Common myeloid progenitor, CD34-positive (primary cell): ENCODE measurements around the gene STT3B.

Experiments used
- CTCF ChIA-PET: fragments of 350-600 bp; sonication (Branson Sonifier 250); formaldehyde crosslinking; loops from one replicate; lab custom pipeline; 2021; ENCODE audit warnings: antibody characterized with exemption; lab: Charles Lee
- POLR2A ChIA-PET: fragments of 350-600 bp; sonication (Branson Sonifier 250); formaldehyde crosslinking; loops from one replicate; lab custom pipeline; 2021; ENCODE audit warnings: antibody characterized with exemption; lab: Charles Lee
- DNase-seq, 3 donors: peaks; one replicate each; pipeline versions ENCODE4 v3.0.0 to v3.0.0-alpha.2; 2013
- H3K27ac ChIP-seq, 2 experiments: 1 replicate in 1 of 2; 2 replicates in 1 of 2; pipeline ENCODE4 v1.7.0; 2013; ENCODE audit warnings: inconsistent platforms in 2 of 2, low read length in 2 of 2, mild to moderate bottlenecking in 2 of 2, low read depth in 1 of 2, moderate library complexity in 1 of 2; ENCODE audit not compliant: severe bottlenecking in 2 of 2, insufficient read depth in 1 of 2, poor library complexity in 1 of 2
- H3K27me3 ChIP-seq, 5 experiments: replicated peaks in 2 of 5; 1 replicate in 3 of 5; 2 replicates in 2 of 5; pipeline versions ENCODE4 v1.6.1 to v1.7.0; 2013; ENCODE audit warnings: low read length in 4 of 5, mild to moderate bottlenecking in 2 of 5, moderate library complexity in 2 of 5, inconsistent platforms in 1 of 5; ENCODE audit not compliant: insufficient read depth in 5 of 5, control insufficient read depth in 4 of 5
- H3K36me3 ChIP-seq, 4 experiments: 1 replicate in 2 of 4; 2 replicates in 2 of 4; pipeline versions ENCODE4 v1.6.1 to v1.7.0; 2013; ENCODE audit warnings: low read length in 3 of 4, control low read depth in 1 of 4, mild to moderate bottlenecking in 1 of 4; ENCODE audit not compliant: control insufficient read depth in 4 of 4, insufficient read depth in 4 of 4
- H3K4me1 ChIP-seq, 4 experiments: 1 replicate in 3 of 4; 2 replicates in 1 of 4; pipeline versions ENCODE4 v1.6.1 to v1.7.1; 2013; ENCODE audit warnings: low read length in 3 of 4, mild to moderate bottlenecking in 3 of 4, control low read depth in 1 of 4, inconsistent platforms in 1 of 4, moderate library complexity in 1 of 4; ENCODE audit not compliant: control insufficient read depth in 4 of 4, insufficient read depth in 4 of 4; ENCODE audit errors: control extremely low read depth in 1 of 4
- H3K4me3 ChIP-seq, 7 experiments: 1 replicate in 4 of 7; 2 replicates in 3 of 7; pipeline versions ENCODE4 v1.5.1 to v1.7.0; 2013; ENCODE audit warnings: mild to moderate bottlenecking in 7 of 7, low read length in 6 of 7, moderate library complexity in 6 of 7, inconsistent platforms in 2 of 7, low read depth in 2 of 7, control low read depth in 1 of 7; ENCODE audit not compliant: insufficient read depth in 4 of 7, control insufficient read depth in 1 of 7; ENCODE audit errors: extremely low read depth in 1 of 7
- H3K9me3 ChIP-seq, 5 experiments: 1 replicate in 4 of 5; 2 replicates in 1 of 5; pipeline versions ENCODE4 v1.6.1 to v1.7.1; 2013; ENCODE audit warnings: low read length in 4 of 5, mild to moderate bottlenecking in 2 of 5, inconsistent platforms in 1 of 5, low read depth in 1 of 5, moderate library complexity in 1 of 5; ENCODE audit not compliant: control insufficient read depth in 4 of 5, insufficient read depth in 2 of 5; ENCODE audit errors: control extremely low read depth in 1 of 5
- WGBS: methylation state at CpG from one replicate; pipeline ENCODE4 v1.1.5; 2013; ENCODE audit not compliant: insufficient coverage; 5-methylcytosine and 5-hydroxymethylcytosine counted together

Gene STT3B

DNA sequence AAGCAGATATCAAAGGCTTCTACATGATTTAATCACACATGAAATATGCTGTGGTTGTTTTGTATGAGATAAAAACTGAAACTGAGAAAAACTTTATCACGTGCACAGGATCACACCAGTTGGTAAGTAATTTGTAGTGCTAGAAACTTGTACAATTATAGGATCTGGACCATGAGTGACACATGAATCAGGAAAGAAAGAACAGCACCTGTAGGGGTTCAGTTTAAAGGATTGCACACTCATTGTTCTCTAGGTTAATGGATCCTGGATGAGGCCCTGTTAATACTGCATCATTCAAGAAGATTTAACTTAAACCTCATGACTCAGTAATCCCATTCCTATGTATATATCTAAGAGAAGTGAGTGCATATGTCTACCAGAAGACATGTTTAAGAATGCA lies 87.9 kb downstream of the STT3B start:
- peaks cover 0 to 12% (median 4%) of the 10 kb centered on the region in 4 experiments for H3K4me1 ChIP-seq
- no peak overlapping the region for H3K4me3 ChIP-seq
- H3K27me3 ChIP-seq, result no peaks in the 10 kb centered on the region
- peaks cover 8 to 61% (median 34%) of the 10 kb centered on the region in 4 experiments for H3K36me3 ChIP-seq
- 89% methylated on average over 1 of the region's 1 CpG for WGBS
- ChIA-PET POLR2A (no interaction called here), CTCF (no interaction called here)
- no peak for DNase-seq
- no peak overlapping the region for H3K27ac ChIP-seq
- H3K9me3 ChIP-seq, result no peaks in the 10 kb centered on the region

DNA sequence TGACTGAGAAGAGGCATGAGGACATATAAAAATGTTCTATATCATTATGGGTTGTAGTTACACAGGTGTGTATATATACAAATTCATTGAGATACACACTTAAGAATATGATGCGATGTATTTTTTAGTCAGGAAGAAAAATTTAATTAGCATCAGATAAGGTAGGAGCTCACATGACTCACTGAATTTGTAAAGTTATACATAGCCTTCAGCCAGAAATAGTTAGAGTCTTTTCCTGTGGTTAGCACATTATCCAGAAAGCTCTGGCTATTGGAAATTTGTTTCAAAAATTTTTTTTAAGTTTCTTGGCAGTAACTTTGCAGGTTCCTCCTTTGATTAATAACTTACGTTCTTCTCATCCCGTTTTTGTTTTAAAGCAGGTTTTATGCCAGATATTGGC lies 88.6 kb downstream of the STT3B start:
- Histone ChIP-seq H3K4me3 (no peak overlapping the region), H3K27me3 (no peaks in the 10 kb centered on the region), H3K4me1 (peaks cover 0 to 12% (median 4%) of the 10 kb centered on the region in 4 experiments), H3K9me3 (no peaks in the 10 kb centered on the region), H3K27ac (peak overlapping the region in 1 of 2 experiments; percentile 12), H3K36me3 (peaks cover 8 to 62% (median 36%) of the 10 kb centered on the region in 4 experiments)
- ChIA-PET CTCF (interaction anchor here (1.0 kb wide), 1 partner anchor 12 kb away, joined by 5 read pairs; no protein-coding TSS in a partner anchor), POLR2A (no interaction called here)
- DNase-seq, result peak in 2 of 3 donors; percentile 27 to 39
- no CpG with 5 or more reads among the region's 3 CpGs for WGBS

DNA sequence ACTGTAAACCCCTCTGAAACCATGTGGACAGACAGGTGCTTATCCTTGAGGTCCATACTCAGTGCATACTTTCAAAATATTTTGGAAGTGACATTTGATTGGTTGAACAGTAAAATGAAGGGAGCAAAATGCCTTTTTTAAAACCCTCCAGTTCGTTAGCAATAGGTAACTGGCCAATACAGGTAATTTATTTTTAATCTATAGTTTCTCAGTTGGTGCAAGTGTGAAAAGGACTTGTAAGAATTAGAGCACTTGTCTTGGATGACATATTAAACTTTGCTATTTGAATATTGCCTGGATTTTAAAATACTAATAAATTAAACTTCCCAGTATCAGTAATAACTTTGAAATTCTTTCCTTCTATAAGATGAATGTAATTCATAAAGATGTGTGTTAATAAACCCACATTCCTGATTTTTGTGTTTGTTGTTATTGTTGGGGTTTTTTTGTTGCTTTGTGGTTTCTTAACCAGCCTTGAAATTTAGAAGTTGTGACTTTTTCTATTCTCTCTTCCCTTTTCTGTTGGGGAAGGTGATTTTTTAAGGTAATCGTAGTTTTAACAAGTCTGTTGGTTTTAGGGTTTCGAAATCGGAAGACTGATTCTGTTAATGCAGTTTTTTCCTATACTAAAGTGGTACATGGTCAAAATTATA lies 90.0 kb downstream of the STT3B start:
- WGBS, result no CpG with 5 or more reads among the region's 4 CpGs
- POLR2A ChIA-PET, result no interaction called here
- no peak for DNase-seq

DNA sequence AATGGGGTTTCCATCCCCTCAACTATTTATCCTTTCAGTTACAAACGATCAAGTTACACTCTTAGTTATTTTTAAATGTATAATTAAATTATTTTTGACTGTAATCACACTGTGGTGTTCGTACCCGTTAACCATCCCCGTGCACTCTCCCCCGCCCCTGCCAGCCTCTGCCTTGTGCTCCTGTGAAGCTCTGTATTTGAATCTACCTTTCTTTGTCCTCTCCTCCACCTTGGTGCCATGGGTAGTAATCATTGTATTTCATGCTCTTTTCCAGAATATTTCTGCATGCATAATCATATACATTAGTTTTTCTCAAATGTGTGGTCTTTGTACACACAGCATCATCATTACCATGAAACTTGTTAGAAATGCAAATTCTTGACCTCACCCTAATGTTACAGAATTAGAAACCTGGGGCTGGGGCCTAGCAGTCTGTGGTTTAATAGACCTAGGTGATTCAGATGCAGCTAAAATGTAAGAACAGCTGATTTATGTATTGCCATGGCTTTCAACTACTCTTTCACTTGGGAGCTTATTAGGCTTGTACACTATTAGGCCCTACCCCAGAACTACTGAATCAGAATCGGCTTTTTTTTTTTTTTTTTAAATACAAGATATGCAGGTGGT lies 91.5 kb downstream of the STT3B start:
- no peaks in the 10 kb centered on the region for H3K9me3 ChIP-seq
- ChIA-PET CTCF (interaction anchor here (1.1 to 1.5 kb wide), 4 partner anchors 9 to 45 kb away, joined by 3 to 4 read pairs (median 4); no protein-coding TSS in a partner anchor), POLR2A (no interaction called here)
- no peak overlapping the region for H3K4me3 ChIP-seq
- no peaks in the 10 kb centered on the region for H3K27me3 ChIP-seq
- WGBS, result 75% methylated on average over 4 of the region's 6 CpGs
- peaks cover 6 to 57% (median 35%) of the 10 kb centered on the region in 4 experiments for H3K36me3 ChIP-seq
- no peak overlapping the region for H3K27ac ChIP-seq
- DNase-seq, result no peak
- H3K4me1 ChIP-seq, result peaks cover 6 to 20% (median 11%) of the 10 kb centered on the region in 4 experiments

More for the DNA sequence above, 90.0 kb downstream of the STT3B start:
- CTCF ChIA-PET, result no interaction called here
- H3K4me1 ChIP-seq, result peaks cover 0 to 12% (median 4%) of the 10 kb centered on the region in 4 experiments
- no peaks in the 10 kb centered on the region for H3K27me3 ChIP-seq
- H3K4me3 ChIP-seq, result no peak overlapping the region
- no peaks in the 10 kb centered on the region for H3K9me3 ChIP-seq
- no peak overlapping the region for H3K27ac ChIP-seq
- H3K36me3 ChIP-seq, result peaks cover 6 to 69% (median 41%) of the 10 kb centered on the region in 4 experiments

DNA sequence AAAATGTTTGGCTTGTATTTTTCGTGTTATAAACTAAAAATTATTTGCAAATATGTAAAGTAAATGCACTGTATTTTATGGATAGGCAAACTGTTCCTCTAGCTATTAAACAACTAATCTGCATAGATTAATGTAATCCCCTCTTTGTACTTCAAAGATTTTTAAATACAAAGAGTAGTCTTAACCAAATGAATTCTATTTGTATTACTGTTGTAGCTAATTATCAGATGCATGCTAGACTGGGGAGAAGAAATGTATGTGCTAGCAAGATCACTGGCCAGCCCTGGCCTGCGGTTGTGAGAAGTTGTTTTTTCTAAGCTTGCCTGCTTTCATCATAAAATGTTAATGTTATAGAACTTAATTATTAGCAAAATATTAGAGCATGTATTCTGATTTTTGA lies 92.6 kb downstream of the STT3B start:
- H3K27me3 ChIP-seq, result no peaks in the 10 kb centered on the region
- no peak overlapping the region for H3K27ac ChIP-seq
- H3K4me3 ChIP-seq, result no peak overlapping the region
- ChIA-PET POLR2A (interaction anchor here (1.0 kb wide), 1 partner anchor 18 kb away, joined by 3 read pairs; no protein-coding TSS in a partner anchor), CTCF (interaction anchor here (0.8 to 1.5 kb wide), 7 partner anchors 8 to 74 kb away, joined by 3 to 4 read pairs (median 3); no protein-coding TSS in a partner anchor)
- H3K36me3 ChIP-seq, result peaks cover 10 to 57% (median 41%) of the 10 kb centered on the region in 4 experiments
- WGBS, result no CpG with 5 or more reads among the region's 2 CpGs
- DNase-seq, result no peak
- H3K4me1 ChIP-seq, result peaks cover 6 to 24% (median 14%) of the 10 kb centered on the region in 4 experiments
- H3K9me3 ChIP-seq, result no peaks in the 10 kb centered on the region

DNA sequence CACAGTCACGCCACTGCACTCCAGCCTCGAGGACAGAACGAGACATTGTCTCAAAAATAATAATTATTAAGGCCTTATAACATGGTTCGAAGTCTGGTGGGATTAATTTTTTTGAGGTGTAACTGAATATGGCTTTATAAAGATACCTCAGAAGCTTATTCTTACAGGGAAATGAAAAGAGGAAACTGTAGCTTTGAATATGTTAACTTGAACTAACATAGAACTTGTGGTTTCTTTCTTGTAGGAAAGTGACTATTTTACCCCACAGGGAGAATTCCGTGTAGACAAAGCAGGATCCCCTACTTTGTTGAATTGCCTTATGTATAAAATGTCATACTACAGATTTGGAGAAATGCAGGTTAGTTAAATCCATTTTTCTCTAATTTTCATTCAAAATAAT lies 96.3 kb downstream of the STT3B start:
- WGBS, result no CpG with 5 or more reads among the region's 5 CpGs
- Histone ChIP-seq H3K27me3 (no peaks in the 10 kb centered on the region), H3K4me3 (no peak overlapping the region), H3K9me3 (no peaks in the 10 kb centered on the region), H3K27ac (no peak overlapping the region), H3K36me3 (peaks cover 20 to 73% (median 41%) of the 10 kb centered on the region in 4 experiments), H3K4me1 (peaks cover 6 to 14% (median 10%) of the 10 kb centered on the region in 4 experiments)
- ChIA-PET CTCF (interaction anchor here (1.7 kb wide), 1 partner anchor 11 kb away, joined by 7 read pairs; no protein-coding TSS in a partner anchor), POLR2A (interaction anchor here (1.2 kb wide), 1 partner anchor 97 kb away, joined by 4 read pairs; the partner anchor contains the start of gene STT3B)
- peak in 2 of 3 donors; percentile 66 to 72 for DNase-seq
